ENCODE measurements around the gene UCN. TPM values are rescaled to one million over a fixed set of nuclear protein-coding genes. Genes with fewer than 3 reads are reported as not detected.
A peak's percentile ranks its signal among the peaks of the same experiment; 100 is the strongest.

UCN gene
- total and polyA plus RNA-seq, 2 of the 4 experiments (the other 2 are of a cell fraction) = 0.22 TPM; not detected in 1

- no peak within 1 kb of the TSS for H2BK20ac ChIP-seq (ENCODE audit: low read depth, low read length)
- no peak within 1 kb of the TSS for H4K8ac ChIP-seq (ENCODE audit: low read depth in 2 of 2, low read length in 2 of 2)
- BruUV-seq (replicated peaks) = no TSS peak
- dilution Hi-C loops (cut with HindIII; ENCODE audit: low sequenced_read_pairs, unreplicated experiment) = no loop called here
- H2AK5ac ChIP-seq (ENCODE audit: low read depth, low read length) = no peak within 1 kb of the TSS
- no peak within 1 kb of the TSS for H2BK120ac ChIP-seq (ENCODE audit: low read depth, low read length)
- peaks cover 84% of the 10 kb centered on the region for H3K27me3 ChIP-seq (ENCODE audit: control insufficient read depth, insufficient read depth, low read length)
- peak within 1 kb of the TSS; percentile 77 for H3K23ac ChIP-seq (ENCODE audit: low read depth, low read length)
- no peak within 1 kb of the TSS for H3K4ac ChIP-seq (ENCODE audit: low read depth, low read length)
- WGBS, 2 experiments (ENCODE audit: extremely low coverage in 2 of 2, insufficient read length in 1 of 2) = 1% methylated on average over 37 of the region's 96 CpGs; no CpG with 5 or more reads in 1 of the 2 experiments
- no peaks in the 10 kb centered on the region for H3K36me3 ChIP-seq (ENCODE audit: control insufficient read depth, insufficient read depth, low read length)
- peak within 1 kb of the TSS; percentile 92 for H2AFZ ChIP-seq (replicated peaks; ENCODE audit: low read length, poor library complexity)
- peak; percentile 81 for ATAC-seq (ENCODE audit: low read depth)
- in situ Hi-C loops (cut with MboI; ENCODE audit: low sequenced_read_pairs) = no loop called here
- no peak within 1 kb of the TSS for H3K14ac ChIP-seq (replicated peaks; ENCODE audit: low read depth, low read length)
- H2AK9ac ChIP-seq (replicated peaks; ENCODE audit: low read depth, low read length, poor library complexity) = no peak within 1 kb of the TSS
- no peak within 1 kb of the TSS for H2BK15ac ChIP-seq (ENCODE audit: low read depth, low read length)
- H3K4me1 ChIP-seq (ENCODE audit: control insufficient read depth, insufficient read depth, low read length) = peaks cover 4% of the 10 kb centered on the region; the same call in 1 of the 2 replicates
- H4K5ac ChIP-seq (ENCODE audit: low read depth, low read length) = no peak within 1 kb of the TSS
- H3K18ac ChIP-seq (ENCODE audit: low read depth, low read length) = no peak within 1 kb of the TSS
- TF ChIP-seq MAZ (IDR thresholded peaks at IDR 0.05; ENCODE audit: borderline replicate concordance, low read depth, low read length) = 0 out of 2 replicates have a peak, but pooled peaks have one; percentile 13
- no peak for TF ChIP-seq MXI1 (IDR thresholded peaks at IDR 0.05; ENCODE audit: borderline replicate concordance, low read depth, low read length)
- TF ChIP-seq, protein P1, sequence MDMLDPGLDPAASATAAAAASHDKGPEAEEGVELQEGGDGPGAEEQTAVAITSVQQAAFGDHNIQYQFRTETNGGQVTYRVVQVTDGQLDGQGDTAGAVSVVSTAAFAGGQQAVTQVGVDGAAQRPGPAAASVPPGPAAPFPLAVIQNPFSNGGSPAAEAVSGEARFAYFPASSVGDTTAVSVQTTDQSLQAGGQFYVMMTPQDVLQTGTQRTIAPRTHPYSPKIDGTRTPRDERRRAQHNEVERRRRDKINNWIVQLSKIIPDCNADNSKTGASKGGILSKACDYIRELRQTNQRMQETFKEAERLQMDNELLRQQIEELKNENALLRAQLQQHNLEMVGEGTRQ (IDR thresholded peaks at IDR 0.05; ENCODE audit: low read depth, low read length) = no peak
- no peak for TF ChIP-seq POLR2A (IDR thresholded peaks at IDR 0.05; ENCODE audit: low read depth, low read length)
- no peak for TF ChIP-seq NFE2L2 (IDR thresholded peaks at IDR 0.05; ENCODE audit: low read depth, low read length)
- no peak for TF ChIP-seq RCOR1 (IDR thresholded peaks at IDR 0.05; ENCODE audit: insufficient replicate concordance, low read length)
- TF ChIP-seq RAD21 (IDR thresholded peaks at IDR 0.05; ENCODE audit: low read length) = no peak
- TF ChIP-seq CTCF (conservative IDR thresholded peaks at IDR 0.05; ENCODE audit: low read depth, low read length) = no peak
- ChIA-PET POLR2A (ENCODE audit: unreplicated experiment) (no interaction called here), CTCF (interaction anchor here (1.0 to 2.8 kb wide), 3 partner anchors 20 to 41 kb away, joined by 3 to 8 read pairs (median 4); partner anchors contain the start of gene TRIM54)
- H3K9me1 ChIP-seq (ENCODE audit: insufficient read depth, low read length) = no peaks in the 10 kb centered on the region; the same call in 1 of the 2 replicates
- no peak within 1 kb of the TSS for H2BK5ac ChIP-seq (ENCODE audit: low read depth, low read length, poor library complexity, severe bottlenecking)
- no peak within 1 kb of the TSS for H3K27ac ChIP-seq (ENCODE audit: insufficient read depth, low read length)
- H3K9me3 ChIP-seq (ENCODE audit: control insufficient read depth, insufficient read depth, low read length) = no peaks in the 10 kb centered on the region; the same call in 1 of the 2 replicates
- H3K79me1 ChIP-seq (ENCODE audit: low read depth in 1 of 2, low read length in 2 of 2) = no peaks in the 10 kb centered on the region
- no peak within 1 kb of the TSS for H4K91ac ChIP-seq (ENCODE audit: insufficient read depth, low read depth, low read length)
- no peak for DNase-seq
- intact Hi-C loops (cut with micrococcal nuclease) = no loop called here
- H3K9ac ChIP-seq (ENCODE audit: low read depth, low read length) = no peak within 1 kb of the TSS
- H3K56ac ChIP-seq (ENCODE audit: extremely low read depth, insufficient read depth, low read length) = no peak within 1 kb of the TSS
- no peak within 1 kb of the TSS; the same call in 1 of the 2 replicates for H3K4me3 ChIP-seq (ENCODE audit: insufficient read depth, low read depth, low read length)
- H4K20me1 ChIP-seq (ENCODE audit: insufficient read depth, low read length) = no peaks in the 10 kb centered on the region
- H3K4me2 ChIP-seq (ENCODE audit: low read depth, low read length) = peak within 1 kb of the TSS; percentile 54; the same call in 1 of the 2 replicates
Observed at GRCh38 chr2:27262379-27263286, 45.6 kb downstream of the UCN start, which contains the start of gene SLC30A3. Gene SLC30A3, minus strand, starts transcription at chr2:27263047. Its CDS starts 141 bp downstream, at chr2:27262906.

Measured in IMR-90 (cell line).